ENCODE results near the gene TRIM7.

TRIM7 gene

DNA sequence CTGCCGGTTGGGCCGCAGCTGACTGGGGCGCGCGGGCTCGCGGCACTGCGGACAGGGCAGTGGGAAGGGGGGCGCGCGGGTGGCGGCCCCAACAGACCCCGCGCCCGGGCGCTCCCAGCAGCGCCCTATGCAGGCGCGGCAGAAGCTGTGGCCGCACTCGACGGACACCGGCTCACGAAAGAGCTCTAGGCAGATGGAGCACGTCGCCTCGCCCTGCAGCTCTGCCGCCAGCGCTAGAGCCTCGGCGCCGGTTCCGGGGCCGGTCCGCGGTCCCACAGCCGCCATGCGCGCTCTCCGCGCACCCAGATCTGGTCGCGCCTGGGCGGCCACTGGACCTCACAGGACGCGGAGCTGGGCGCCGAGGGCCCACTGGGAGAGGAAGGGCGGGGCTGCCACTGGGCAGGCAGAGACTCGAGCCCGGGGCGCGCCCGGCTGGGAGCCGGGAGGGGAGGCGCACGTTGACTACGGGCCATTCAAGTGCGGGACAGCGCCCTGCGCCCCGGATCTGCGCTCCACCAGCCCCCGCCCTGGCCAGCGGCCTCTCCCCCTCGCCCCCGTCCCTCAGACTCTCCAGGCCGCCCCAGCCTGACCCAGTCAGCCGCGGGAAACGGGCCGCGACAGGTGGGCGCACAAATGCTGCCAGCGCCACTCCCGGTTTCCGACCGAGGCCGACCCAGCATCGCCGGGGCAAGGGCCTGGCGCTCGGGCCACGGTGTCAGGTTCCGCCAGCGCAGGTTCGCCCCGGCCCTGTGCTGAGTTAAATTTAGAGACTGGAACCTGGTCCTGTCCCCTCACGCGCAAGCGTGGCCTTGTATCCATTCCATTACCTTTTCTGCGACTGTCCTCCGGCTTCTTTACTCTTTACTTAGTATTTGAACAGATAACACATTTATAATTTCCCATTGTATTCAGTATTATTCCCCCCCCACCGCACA lies at the start of gene TRIM7:
TRIM7 (minus strand) TSS at position 371 of the 935 bp plus-strand sequence; CDS start at position 285, 86 bp downstream.
- no peak for DNase-seq (ENCODE audit: low read depth in 2 of 2)

DNA sequence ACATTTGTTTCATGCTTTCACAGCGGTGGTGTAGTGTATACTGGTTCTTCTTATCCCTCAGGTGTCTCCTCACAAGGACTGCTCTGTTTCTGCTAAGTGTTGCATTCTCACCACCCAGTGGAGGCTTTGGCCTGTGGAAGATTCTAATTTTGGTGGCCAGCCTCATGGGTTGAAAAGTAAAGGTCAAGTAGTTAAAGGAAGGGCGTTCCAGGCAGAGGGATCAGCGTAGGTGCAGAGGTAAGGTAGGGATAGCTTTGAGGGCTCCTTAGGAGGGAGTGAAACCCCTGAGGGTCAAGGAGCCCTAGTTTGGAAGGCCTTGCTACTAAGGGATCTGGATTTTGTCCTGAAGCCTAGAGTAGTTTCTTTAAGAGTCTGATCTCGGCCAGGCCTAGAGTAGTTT lies 43.3 kb upstream of the TRIM7 start:
- no peak for DNase-seq (ENCODE audit: low read depth in 2 of 2)

DNA sequence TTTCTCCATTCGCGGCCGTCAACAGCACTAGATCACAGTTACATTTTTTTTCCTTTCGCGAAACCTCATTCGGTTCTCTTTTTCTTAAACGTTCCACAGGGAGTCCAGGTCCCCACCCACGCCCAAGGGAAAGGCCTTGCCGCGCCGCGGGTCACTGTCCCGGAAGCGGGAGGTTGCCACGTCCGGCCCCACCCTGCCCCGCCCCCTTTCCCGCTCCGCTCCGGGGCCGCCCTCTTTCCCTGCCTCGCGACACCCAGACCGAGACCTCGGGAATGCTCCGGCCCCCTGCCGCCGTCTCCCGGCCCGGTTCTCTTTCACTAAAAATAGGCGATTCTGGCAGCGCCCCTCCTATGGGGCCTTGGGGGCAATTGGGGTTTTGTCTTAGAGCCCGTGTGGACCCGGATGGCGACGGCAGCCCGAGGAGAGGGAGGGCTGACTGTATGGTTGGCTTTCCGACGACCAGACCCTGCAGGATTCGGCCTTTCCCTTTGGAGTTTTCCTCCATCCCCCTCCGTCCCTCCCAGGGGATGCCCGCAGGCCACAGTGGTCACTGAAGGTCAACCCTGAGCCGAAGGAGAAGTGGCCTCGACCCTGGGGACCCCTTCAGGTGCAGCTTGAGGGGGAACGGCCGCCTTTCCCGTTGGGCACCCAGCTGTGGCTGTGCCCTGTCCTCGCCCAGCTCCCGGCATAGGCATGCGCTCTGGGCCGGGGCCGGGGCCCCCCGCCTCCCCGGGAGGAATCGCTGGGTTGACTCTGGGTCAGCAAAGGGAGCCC lies 41.5 kb upstream of the TRIM7 start:
- DNase-seq (ENCODE audit: low read depth in 2 of 2) = peak; percentile 60 to 65

DNA sequence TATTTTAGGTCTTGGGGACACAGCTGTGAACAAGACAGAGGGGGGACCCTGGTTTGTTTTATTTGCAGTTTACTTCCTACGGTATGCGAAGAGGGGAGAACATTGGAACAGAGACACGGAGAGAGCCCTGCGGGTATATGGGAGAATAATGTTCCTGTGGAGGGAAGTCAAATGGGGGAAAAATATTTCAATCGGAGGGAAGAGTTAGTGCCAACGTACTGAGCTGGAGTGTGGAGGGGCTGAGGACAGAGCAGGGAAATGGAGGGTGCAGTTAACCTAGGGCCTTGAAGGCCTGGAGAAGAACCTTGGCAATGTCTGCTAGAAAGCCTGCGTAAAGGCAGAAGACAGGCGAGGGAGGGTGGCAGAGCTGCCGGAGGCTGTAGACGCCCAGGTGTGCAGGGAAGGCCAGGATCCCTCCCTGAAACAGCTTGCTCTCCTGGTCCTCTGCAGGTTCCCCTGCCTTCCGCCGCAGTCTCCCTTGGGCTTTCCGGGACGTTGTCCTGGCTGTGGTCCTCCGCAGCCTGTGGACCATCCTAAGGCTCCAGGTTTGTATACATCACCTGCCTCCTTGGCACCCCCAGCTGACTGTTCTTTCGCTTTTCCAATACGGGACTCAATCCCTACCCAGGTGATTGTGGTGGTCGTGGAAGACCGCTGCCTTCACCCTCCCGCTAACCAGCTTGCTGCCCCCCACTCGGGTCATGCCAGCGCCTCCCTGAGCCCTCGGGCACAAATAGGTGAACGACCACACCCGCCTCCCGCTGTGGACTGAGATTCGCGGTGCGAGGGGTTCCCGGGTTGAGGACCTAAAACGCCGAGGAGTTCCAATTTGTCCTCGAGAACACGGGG lies 40.7 kb upstream of the TRIM7 start:
- no peak for DNase-seq (ENCODE audit: low read depth in 2 of 2)

DNA sequence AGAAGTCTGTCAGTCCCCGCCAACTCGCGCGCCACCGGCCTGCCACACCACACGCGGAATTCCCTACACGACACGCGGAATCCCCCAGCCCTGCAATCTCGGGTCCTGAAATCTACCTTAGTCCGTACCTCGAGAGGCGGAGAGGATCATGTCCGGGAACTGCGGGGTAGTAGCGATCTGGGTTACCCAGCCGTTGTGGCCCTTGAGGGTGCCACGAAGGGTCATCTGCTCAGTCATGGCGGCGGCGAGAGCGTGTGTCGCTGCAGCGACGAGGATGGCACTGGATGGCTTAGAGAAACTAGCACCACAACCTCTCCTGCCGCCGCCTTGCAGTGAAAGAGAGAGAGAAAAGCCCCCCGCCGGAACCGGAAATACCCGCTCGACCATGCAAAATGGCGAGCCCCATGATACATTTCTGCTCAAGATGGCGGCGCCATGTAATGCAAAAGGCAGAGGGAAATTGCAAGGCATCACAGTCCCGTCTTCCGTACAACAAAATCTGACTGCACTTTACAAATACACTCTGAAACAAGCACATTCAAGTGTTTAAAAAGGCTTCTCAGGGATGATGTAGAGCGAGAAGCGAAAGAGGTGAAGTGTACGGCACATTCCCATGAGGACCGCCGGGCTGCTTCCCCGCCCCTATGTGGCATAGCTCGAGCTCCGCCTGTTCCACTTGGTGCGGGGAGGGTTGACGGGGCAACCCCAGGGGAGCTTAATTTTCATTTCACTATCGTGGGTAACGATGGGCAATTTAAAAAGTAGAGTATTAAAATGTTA lies 38.8 kb upstream of the TRIM7 start, which contains the start of gene RACK1:
RACK1 (minus strand) TSS at position 343 of the 780 bp plus-strand sequence; CDS start at position 237, 106 bp downstream.
- peak; percentile 71 to 75 for DNase-seq (ENCODE audit: low read depth in 2 of 2)

DNA sequence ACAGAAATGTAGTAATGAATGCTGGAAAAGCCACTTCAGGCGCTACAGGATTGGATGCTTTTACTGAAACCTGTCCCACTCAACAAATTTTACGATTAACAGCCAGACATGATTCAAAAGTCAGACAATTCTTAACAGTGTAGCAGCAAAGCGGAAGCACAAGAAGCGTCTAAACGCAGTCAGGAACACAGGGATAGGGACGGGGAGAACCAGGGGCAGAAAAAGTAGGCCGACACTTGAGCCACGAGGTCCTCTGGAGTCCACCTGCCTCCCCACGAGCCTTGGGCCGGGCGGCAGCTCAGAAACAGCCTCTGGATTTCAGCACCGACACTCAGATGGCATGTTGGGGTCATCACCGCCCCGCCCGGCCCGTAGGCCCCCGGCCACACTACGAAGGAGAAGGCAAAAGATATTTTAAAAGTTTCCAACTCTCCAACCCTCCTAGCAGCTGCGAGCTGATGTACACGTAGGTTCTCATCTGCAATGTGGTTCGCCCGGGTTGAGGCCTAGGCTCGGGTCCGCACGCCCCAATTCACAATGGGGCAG lies 38.1 kb upstream of the TRIM7 start:
- DNase-seq (ENCODE audit: low read depth in 2 of 2) = no peak

DNA sequence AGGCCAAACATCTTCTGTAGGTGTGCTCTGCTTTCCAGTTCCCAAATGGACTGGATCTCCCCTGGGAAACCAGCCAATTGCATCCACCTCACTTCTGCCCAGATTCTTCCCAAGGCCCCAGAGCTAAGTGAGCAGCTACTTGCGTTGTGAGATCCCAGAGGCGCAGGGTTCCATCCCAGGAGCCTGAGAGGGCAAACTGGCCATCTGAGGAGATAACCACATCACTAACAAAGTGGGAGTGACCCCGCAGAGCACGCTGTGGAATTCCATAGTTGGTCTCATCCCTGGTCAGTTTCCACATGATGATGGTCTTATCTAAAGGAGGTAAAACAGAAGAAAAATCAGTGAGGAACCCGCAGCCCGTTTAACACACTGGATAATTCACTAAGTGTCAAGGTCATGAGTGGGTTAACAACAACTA lies 37.0 kb upstream of the TRIM7 start:
- no peak for DNase-seq (ENCODE audit: low read depth in 2 of 2)

DNA sequence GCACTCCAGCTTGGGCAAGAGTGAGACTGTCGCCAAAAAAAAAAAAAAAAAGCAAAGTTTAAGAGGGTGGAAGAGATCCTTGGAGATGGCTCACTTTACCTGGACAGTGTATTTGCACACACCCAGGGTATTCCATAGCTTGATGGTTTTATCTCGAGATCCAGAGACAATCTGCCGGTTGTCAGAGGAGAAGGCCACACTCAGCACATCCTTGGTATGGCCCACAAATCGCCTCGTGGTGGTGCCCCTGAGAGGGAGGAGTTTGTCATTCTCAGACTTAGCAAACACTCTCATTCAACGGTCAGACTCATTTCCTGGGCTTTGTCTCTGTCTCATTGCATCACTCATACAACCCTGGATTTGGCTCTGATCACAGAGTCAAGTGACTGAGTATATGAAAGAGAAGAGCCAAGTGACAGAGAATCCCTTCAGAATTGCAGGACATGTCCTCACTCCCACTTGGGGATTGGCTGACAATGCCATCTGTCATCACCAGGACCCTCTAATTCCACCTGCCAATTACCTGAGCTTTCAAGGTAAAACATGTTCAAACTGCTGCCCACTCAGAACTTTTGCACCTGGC lies 36.5 kb upstream of the TRIM7 start:
- no peak for DNase-seq (ENCODE audit: low read depth in 2 of 2)

DNA sequence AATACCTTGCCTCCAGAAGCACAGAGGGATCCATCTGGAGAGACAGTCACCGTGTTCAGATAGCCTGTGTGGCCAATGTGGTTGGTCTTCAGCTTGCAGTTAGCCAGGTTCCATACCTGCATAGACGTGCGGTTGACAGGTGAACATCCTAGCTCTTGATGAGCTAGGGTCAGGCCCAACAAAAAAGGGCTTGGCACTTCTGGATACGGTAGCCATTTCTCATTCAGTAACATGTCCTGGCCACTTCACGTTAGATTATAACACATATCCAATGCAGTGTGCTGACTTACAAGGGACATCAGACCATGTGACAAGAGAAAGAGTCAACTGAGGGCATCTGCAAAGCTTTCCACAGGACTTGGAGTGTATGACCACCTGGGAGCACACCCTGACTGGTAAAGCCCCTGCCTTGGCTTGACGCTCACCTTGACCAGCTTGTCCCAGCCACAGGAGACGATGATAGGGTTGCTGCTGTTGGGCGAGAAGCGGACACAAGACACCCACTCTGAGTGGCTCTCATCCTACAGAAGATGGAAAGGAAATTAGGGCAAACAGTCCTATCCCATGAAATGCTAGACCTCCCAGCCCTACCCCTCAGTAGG lies 34.2 kb upstream of the TRIM7 start:
- no peak for DNase-seq (ENCODE audit: low read depth in 2 of 2)

DNA sequence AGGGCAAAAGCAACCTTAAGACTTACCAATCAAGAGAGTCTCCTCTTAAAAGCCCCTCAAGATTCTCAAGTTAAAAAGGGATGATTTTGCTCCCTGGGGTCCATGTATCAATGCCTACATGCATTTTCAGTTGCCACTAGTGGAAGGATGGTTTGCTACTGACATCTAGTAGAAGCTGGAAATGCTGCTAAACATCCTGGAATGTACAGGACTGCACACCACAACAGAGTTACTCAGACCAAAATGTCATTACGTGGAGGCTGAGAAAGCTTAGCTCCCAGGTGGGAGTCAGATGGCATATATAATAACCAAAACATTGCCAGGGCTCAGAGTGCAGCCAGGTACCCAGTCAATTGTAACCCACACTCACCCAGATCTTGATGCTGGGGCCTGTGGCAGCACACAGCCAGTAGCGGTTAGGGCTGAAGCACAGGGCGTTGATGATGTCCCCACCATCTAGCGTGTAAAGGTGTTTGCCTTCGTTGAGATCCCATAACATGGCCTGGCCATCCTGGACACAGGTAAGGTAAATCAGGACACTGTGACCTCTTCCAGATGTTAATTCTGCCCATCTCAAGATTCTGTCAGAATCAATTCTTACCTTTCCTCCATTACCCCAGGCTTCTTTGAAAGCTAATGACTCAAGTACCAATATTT lies 32.9 kb upstream of the TRIM7 start:
- no peak for DNase-seq (ENCODE audit: low read depth in 2 of 2)

DNA sequence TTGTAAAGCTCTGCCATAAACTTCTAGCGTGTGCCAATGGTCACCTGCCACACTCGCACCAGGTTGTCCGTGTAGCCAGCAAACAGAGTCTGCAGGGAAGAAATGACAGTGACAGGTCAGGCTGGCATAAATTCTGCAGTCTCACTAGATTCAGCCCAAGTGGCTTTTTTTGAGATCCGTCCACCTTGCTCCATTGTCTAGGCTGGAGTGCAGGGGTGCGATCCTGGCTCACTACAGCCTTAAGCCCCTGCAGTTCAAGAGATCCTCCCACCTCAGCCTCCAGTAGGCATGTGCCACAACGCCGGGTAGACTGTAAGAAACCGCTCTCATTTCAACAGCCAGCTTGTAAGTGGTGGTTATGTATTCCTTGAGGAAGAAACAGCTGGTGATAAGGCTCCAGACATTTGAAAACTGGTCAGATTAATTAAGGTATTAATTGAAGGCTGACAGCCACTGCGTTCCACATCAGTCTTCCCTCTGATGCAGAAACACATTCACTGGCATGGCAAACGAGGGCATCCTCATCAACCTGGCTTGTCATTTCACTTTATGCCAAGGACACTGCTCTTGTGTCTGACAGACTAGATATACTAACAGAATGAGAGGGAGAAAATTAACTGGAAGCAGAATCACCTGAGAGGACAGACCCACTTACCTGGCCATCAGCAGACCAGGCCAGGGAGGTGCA lies 32.1 kb upstream of the TRIM7 start:
- DNase-seq (ENCODE audit: low read depth in 2 of 2) = no peak

DNA sequence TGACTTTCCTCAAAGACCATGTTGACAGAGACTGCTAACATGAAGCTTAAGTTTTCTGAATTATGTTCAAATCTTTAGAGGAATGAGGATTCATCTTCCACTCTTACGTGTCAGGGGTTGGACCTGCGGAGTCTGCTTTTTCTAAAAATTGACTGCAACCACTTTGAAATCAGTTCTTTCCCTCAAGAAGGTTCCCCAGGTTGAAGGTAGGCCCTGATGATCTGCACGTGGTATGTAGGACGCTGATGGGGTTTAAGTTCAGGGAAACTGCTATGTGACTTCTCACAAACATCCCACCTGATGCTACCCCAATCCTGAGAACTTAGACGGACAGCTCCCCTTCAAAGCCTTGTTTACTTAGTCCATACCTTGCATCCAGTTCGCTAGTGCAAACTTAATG lies 31.5 kb upstream of the TRIM7 start:
- no peak for DNase-seq (ENCODE audit: low read depth in 2 of 2)

DNA sequence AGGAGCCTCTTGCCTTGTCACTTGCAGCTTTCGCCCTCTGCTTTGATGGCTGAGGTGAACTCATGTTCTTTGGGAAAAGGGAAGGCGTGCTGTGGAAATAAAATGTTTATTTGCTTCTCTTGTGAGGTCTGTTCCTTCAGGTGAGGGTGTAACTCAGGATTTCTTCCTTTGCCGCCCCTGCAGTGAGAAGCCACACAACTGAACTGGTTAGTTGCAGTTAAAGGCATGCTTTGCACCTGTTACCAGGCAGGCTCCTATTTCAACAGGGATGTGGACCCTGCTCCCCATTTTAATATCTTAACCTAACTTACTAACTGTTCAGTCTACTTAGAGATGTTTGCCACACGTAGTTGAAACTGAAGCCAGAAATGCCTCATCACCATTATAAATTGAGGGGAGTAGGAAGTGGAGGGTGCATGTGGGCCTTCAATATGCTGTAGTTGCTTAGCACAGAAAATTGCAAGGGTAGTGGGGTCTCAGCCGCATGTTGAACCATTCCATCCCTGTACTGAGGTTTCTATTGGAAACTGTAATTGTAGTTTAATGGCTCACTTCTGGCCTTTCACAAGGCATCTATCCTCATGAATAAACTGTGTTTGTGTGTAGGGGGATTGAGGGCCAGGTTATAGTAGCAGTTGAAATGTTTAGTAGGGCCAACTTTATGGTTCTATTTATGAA lies 30.8 kb upstream of the TRIM7 start:
- no peak for DNase-seq (ENCODE audit: low read depth in 2 of 2)

DNA sequence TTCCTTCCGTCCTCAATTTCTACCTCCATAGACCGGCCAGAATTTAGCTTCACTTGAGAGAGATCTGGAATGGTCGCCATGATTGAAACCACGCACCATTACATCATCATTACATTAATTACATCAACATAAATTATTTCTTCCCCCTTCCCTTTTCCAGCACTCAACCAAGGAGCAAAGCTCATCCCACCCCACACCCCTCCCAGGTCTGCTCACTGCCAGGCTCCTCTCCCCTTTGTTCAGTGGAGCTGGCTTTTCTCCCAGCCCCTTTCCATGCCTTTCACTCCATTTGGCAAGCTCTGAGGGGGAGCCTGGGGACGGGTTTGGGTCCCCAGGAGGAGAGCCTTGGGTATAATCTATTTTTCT lies 30.3 kb upstream of the TRIM7 start:
- no peak for DNase-seq (ENCODE audit: low read depth in 2 of 2)

DNA sequence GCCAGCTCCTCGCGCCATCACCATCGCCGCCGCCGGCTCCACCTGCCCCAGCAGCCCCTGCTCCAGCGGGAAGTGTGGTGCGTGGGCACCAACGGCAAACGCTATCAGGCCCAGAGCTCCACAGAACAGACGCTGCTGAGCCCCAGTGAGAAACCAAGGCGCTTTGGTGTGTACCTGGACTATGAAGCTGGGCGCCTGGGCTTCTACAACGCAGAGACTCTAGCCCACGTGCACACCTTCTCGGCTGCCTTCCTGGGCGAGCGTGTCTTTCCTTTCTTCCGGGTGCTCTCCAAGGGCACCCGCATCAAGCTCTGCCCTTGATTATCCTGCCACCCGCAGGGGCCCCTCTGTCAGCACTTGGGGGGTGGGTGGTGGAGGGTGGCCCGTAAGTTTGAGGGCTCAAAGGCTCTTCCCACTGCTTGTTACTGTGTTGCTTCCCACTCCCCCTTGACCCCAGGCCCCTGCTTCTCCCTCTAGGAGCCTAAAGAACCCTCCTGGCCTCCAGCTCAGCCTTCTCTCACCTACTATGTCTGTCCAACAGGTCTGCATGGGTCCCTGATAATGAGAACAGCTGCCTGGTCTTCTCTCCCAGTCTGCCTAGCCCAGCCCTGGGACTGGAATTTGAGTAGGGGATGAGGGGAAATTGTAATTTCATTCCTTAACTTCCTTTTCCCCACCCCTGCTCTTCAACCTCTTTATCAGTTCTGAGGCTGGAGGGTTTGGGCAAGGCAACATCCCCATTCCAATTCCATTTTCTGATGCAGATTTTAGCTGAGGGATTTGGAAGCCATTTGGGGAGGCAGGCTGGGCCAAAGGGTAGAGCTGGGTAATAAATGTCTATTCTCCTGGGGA lies 29.7 kb upstream of the TRIM7 start:
- DNase-seq (ENCODE audit: low read depth in 2 of 2) = no peak

DNA sequence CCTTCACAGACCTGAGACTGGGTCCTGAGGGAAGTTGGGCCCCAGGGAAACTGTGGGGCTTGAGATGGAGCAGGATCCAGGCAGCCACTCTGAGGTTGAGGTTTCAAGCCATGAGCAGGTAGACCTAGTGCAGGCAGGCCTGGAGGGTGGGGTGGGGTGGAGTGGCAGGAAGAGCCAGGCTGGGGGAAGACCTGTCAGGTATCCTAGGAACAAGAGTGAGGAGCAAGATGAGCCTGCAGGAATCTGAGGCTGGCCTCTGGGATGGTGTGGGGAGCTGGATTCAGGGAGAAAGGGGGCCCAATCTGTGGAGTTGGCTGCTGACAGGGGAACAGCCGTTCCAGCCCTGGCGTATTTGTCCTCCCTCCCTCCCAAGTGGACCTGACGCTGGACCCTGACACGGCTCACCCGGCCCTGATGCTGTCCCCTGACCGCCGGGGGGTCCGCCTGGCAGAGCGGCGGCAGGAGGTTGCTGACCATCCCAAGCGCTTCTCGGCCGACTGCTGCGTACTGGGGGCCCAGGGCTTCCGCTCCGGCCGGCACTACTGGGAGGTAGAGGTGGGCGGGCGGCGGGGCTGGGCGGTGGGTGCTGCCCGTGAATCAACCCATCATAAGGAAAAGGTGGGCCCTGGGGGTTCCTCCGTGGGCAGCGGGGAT lies 28.9 kb upstream of the TRIM7 start:
- DNase-seq (ENCODE audit: low read depth in 2 of 2) = no peak
